ENCODE measurements around the gene R3HDML.

DNA sequence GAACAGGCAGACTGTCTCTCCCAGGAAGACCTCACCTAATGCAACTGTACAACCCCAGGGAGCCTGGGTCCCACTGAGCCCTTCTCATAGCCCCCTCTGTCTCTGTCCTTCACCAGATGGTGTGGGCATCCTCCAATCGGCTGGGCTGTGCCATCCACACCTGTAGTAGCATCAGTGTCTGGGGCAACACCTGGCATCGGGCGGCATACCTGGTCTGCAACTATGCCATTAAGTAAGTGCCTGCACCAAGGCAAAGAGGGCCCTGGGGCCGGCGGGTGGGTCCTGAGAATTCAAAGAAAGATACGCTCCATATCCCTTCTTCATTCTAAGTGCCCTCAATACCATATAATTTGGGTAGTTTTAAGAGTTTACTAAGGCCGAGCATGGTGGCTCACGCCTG is 8.3 kb downstream of the R3HDML start:
- TF ChIP-seq, protein P1, sequence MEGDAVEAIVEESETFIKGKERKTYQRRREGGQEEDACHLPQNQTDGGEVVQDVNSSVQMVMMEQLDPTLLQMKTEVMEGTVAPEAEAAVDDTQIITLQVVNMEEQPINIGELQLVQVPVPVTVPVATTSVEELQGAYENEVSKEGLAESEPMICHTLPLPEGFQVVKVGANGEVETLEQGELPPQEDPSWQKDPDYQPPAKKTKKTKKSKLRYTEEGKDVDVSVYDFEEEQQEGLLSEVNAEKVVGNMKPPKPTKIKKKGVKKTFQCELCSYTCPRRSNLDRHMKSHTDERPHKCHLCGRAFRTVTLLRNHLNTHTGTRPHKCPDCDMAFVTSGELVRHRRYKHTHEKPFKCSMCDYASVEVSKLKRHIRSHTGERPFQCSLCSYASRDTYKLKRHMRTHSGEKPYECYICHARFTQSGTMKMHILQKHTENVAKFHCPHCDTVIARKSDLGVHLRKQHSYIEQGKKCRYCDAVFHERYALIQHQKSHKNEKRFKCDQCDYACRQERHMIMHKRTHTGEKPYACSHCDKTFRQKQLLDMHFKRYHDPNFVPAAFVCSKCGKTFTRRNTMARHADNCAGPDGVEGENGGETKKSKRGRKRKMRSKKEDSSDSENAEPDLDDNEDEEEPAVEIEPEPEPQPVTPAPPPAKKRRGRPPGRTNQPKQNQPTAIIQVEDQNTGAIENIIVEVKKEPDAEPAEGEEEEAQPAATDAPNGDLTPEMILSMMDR (IDR thresholded peaks at IDR 0.05; ENCODE audit: low read depth, low read length): no peak
- TF ChIP-seq POLR2A (IDR thresholded peaks at IDR 0.05; ENCODE audit: extremely low read depth, insufficient read length): no peak
